ENCODE data around the gene RAI14.
"Not testable (repeated sequence)": the region's sequence is repeated elsewhere in the genome, so short reads cannot be mapped to it uniquely, and the experiment has no call there.

DNA sequence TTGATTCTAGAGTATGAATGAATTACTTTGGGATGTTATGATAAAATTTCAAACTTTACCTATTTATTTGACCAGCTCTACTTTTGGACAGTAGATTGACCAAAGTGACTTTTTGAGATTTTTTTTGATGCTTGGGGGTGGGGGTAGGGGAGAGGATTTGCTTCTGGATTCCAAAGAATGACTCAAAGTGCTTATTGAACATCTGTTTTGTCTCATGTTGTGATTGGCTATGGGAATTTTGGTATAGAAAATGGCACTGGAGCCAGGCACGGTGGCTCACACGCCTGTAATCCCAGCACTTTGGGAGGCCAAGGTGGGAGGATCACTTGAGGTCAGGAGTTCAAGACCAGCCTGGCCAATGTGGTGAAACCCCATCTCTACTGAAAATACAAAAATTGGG is 97.1 kb downstream of the RAI14 start:
- TF ChIP-seq, protein P1, sequence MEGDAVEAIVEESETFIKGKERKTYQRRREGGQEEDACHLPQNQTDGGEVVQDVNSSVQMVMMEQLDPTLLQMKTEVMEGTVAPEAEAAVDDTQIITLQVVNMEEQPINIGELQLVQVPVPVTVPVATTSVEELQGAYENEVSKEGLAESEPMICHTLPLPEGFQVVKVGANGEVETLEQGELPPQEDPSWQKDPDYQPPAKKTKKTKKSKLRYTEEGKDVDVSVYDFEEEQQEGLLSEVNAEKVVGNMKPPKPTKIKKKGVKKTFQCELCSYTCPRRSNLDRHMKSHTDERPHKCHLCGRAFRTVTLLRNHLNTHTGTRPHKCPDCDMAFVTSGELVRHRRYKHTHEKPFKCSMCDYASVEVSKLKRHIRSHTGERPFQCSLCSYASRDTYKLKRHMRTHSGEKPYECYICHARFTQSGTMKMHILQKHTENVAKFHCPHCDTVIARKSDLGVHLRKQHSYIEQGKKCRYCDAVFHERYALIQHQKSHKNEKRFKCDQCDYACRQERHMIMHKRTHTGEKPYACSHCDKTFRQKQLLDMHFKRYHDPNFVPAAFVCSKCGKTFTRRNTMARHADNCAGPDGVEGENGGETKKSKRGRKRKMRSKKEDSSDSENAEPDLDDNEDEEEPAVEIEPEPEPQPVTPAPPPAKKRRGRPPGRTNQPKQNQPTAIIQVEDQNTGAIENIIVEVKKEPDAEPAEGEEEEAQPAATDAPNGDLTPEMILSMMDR (IDR thresholded peaks at IDR 0.05): not testable (repeated sequence)
- TF ChIP-seq POLR2AphosphoS5 (IDR thresholded peaks at IDR 0.05; ENCODE audit: insufficient read depth in 1 of 2, low read depth in 1 of 2): not testable (repeated sequence)

All from vagina (tissue), 2 donors.